ENCODE results near the gene OSBPL7.

Gene OSBPL7

GRCh38 chr17:47856830-47857229, 35.2 kb upstream of the OSBPL7 start:
- TF ChIP-seq EP300 (IDR thresholded peaks at IDR 0.05; ENCODE audit: borderline replicate concordance) (no peak), RAD21 (IDR thresholded peaks at IDR 0.05; ENCODE audit: low read depth) (no peak), NFIC (IDR thresholded peaks at IDR 0.05) (no peak), EGR1 (IDR thresholded peaks at IDR 0.05) (no peak), CREB1 (IDR thresholded peaks at IDR 0.05; ENCODE audit: low read depth) (no peak)
- TF ChIP-seq, protein P1, sequence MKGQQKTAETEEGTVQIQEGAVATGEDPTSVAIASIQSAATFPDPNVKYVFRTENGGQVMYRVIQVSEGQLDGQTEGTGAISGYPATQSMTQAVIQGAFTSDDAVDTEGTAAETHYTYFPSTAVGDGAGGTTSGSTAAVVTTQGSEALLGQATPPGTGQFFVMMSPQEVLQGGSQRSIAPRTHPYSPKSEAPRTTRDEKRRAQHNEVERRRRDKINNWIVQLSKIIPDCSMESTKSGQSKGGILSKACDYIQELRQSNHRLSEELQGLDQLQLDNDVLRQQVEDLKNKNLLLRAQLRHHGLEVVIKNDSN (IDR thresholded peaks at IDR 0.05): no peak
- TF ChIP-seq, protein P2, sequence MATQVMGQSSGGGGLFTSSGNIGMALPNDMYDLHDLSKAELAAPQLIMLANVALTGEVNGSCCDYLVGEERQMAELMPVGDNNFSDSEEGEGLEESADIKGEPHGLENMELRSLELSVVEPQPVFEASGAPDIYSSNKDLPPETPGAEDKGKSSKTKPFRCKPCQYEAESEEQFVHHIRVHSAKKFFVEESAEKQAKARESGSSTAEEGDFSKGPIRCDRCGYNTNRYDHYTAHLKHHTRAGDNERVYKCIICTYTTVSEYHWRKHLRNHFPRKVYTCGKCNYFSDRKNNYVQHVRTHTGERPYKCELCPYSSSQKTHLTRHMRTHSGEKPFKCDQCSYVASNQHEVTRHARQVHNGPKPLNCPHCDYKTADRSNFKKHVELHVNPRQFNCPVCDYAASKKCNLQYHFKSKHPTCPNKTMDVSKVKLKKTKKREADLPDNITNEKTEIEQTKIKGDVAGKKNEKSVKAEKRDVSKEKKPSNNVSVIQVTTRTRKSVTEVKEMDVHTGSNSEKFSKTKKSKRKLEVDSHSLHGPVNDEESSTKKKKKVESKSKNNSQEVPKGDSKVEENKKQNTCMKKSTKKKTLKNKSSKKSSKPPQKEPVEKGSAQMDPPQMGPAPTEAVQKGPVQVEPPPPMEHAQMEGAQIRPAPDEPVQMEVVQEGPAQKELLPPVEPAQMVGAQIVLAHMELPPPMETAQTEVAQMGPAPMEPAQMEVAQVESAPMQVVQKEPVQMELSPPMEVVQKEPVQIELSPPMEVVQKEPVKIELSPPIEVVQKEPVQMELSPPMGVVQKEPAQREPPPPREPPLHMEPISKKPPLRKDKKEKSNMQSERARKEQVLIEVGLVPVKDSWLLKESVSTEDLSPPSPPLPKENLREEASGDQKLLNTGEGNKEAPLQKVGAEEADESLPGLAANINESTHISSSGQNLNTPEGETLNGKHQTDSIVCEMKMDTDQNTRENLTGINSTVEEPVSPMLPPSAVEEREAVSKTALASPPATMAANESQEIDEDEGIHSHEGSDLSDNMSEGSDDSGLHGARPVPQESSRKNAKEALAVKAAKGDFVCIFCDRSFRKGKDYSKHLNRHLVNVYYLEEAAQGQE (IDR thresholded peaks at IDR 0.05; ENCODE audit: low read depth): no peak

DNA sequence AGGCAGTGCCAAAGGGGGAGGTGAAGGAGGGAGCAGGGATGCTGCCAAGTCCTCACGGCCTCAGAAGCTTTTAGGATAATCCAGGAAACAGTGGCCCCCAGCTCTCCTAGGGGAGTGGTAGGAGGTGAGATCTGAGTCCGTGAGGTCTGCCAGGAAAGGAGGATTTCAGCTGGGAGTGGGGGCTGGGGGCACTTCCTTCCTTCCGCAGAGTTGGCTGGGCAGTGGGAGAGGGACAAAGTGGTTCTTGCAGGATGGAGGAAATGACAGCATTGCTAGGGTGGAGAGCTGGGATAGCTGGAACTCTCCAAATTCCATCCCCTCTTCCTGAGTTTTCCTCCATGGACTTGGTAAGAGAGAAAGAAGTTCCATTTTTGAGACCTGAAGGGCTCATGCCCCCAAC, 34.1 kb upstream of the OSBPL7 start:
- TF ChIP-seq EP300 (IDR thresholded peaks at IDR 0.05; ENCODE audit: borderline replicate concordance) (no peak), RAD21 (IDR thresholded peaks at IDR 0.05; ENCODE audit: low read depth) (no peak), CREB1 (IDR thresholded peaks at IDR 0.05; ENCODE audit: low read depth) (no peak), FOXM1 (IDR thresholded peaks at IDR 0.05; ENCODE audit: borderline replicate concordance, low read depth) (no peak), TEAD4 (IDR thresholded peaks at IDR 0.05) (no peak), TCF12 (IDR thresholded peaks at IDR 0.05; ENCODE audit: low read depth) (no peak), CEBPB (IDR thresholded peaks at IDR 0.05) (no peak), TAF1 (IDR thresholded peaks at IDR 0.05; ENCODE audit: low read depth) (no peak), MAX (IDR thresholded peaks at IDR 0.05) (no peak), NFIC (IDR thresholded peaks at IDR 0.05) (no peak), YY1 (IDR thresholded peaks at IDR 0.05; ENCODE audit: low read depth) (no peak), EGR1 (IDR thresholded peaks at IDR 0.05) (no peak), ZBTB7A (IDR thresholded peaks at IDR 0.05; ENCODE audit: low read depth) (no peak)
- TF ChIP-seq, protein P1 (IDR thresholded peaks at IDR 0.05): no peak
- TF ChIP-seq, protein P2 (IDR thresholded peaks at IDR 0.05; ENCODE audit: low read depth): no peak

DNA sequence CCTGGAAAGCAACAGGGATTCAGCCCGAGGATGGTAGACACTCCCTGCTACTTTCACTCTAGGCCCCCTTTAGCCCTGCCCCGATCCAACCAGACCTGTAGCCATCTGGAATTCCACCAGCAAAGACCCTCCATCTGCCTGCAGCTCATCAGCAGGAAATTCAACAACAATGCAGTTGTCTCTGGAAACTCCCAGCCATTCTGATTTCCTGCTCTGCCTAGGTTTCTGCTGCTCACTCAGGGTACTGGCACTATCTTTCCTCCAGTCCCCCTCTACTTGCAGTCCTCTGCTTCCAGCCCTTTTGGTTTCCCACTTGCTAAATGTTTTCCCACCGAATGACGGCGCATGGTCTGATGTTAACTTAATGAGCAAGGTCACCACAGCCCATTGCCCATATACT, 32.0 kb upstream of the OSBPL7 start:
- TF ChIP-seq TCF12 (IDR thresholded peaks at IDR 0.05; ENCODE audit: low read depth) (no peak), ZBTB7A (IDR thresholded peaks at IDR 0.05; ENCODE audit: low read depth) (no peak), CREB1 (IDR thresholded peaks at IDR 0.05; ENCODE audit: low read depth) (no peak), EGR1 (IDR thresholded peaks at IDR 0.05) (no peak), NFIC (IDR thresholded peaks at IDR 0.05) (no peak), RAD21 (IDR thresholded peaks at IDR 0.05; ENCODE audit: low read depth) (no peak), EP300 (IDR thresholded peaks at IDR 0.05; ENCODE audit: borderline replicate concordance) (no peak), FOXM1 (IDR thresholded peaks at IDR 0.05; ENCODE audit: borderline replicate concordance, low read depth) (no peak), TEAD4 (IDR thresholded peaks at IDR 0.05) (no peak), TAF1 (IDR thresholded peaks at IDR 0.05; ENCODE audit: low read depth) (no peak)
- TF ChIP-seq, protein P1 (IDR thresholded peaks at IDR 0.05): no peak

- TF ChIP-seq NFIC (IDR thresholded peaks at IDR 0.05) (no peak), EGR1 (IDR thresholded peaks at IDR 0.05) (peak; percentile 65; the same call in 1 of the 2 replicates)
These were observed 30.7 kb upstream of the OSBPL7 start for GRCh38 chr17:47852113-47852949.

DNA sequence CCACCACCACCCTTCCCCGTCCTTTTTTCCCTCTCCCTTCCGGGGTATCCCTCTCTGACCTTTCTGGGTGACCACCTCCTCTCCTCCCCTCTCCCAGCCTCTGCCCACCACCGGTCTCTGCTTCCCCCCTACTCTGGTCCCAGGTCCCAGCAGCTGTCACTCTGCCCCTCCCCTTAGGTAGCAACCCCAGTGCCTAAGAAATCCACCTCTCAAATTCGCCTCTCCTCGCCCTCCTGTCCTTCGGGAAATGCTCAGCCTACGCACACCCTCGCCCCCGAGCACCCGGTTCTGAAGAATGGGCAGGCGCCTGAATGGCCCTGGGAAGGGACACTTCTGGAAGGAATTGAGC, 30.1 kb upstream of the OSBPL7 start:
- TF ChIP-seq NFIC (IDR thresholded peaks at IDR 0.05): no peak

All from Ishikawa (cell line).